OCI-LY7 (cell line): ENCODE measurements around the gene EFCAB7. TPM values are rescaled to one million over a fixed set of nuclear protein-coding genes. Genes with fewer than 3 reads are reported as not detected.

Source experiments
- BruUV-seq: library from RNA; stranded (reverse); fragments of 400-500 nt; replicated peaks from 2 replicates; lab custom pipeline; 2021; lab: Mats Ljungman, UMichigan
- CTCF ChIA-PET: fragments of 300-600 bp; sonication (Branson Sonifier 250); formaldehyde crosslinking; loops from one replicate; lab custom pipeline; 2022; ENCODE audit warnings: antibody characterized with exemption; ENCODE audit not compliant: unreplicated experiment; lab: Charles Lee
- POLR2A ChIA-PET: fragments of 300-600 bp; sonication (Branson Sonifier 250); formaldehyde crosslinking; loops from one replicate; lab custom pipeline; 2022; ENCODE audit warnings: antibody characterized with exemption; lab: Charles Lee
- DNase-seq: peaks from one replicate; pipeline ENCODE4 v3.0.0-alpha.2; 2015; ENCODE audit warnings: low spot score
- H2AFZ ChIP-seq: fragments of 200-600 bp; sonication (generic), shearing (Covaris generic); 2 replicates; pipeline ENCODE4 v1.6.1; 2014; ENCODE audit warnings: mild to moderate bottlenecking, antibody characterized with exemption, low read length, moderate library complexity
- H3K27ac ChIP-seq: fragments of 200-600 bp; sonication (generic); 2 replicates; pipeline ENCODE4 v1.5.1; 2014; ENCODE audit warnings: mixed run types, low read depth, mild to moderate bottlenecking, moderate library complexity, low read length, inconsistent platforms; ENCODE audit not compliant: poor library complexity, severe bottlenecking
- H3K36me3 ChIP-seq: fragments of 200-600 bp; sonication (generic); 2 replicates; pipeline ENCODE4 v1.6.1; 2014; ENCODE audit warnings: mild to moderate bottlenecking, antibody characterized with exemption, low read length, moderate library complexity, mixed read lengths; ENCODE audit not compliant: insufficient read depth
- H3K4me1 ChIP-seq: fragments of 200-600 bp; sonication (generic); 2 replicates; pipeline ENCODE4 v1.5.1; 2014; ENCODE audit warnings: mild to moderate bottlenecking, low read length; ENCODE audit not compliant: insufficient read depth, poor library complexity, severe bottlenecking
- H3K4me2 ChIP-seq: fragments of 200-600 bp; sonication (generic); 2 replicates; pipeline ENCODE4 v1.6.1; 2014; ENCODE audit warnings: mild to moderate bottlenecking, low read length
- H3K4me3 ChIP-seq: fragments of 200-600 bp; sonication (generic); 2 replicates; pipeline ENCODE4 v1.5.1; 2014; ENCODE audit warnings: mild to moderate bottlenecking, low read depth, low read length; ENCODE audit not compliant: poor library complexity, severe bottlenecking
- H3K79me2 ChIP-seq: fragments of 200-600 bp; sonication (generic); 2 replicates; pipeline ENCODE4 v1.6.1; 2016; ENCODE audit warnings: low read depth, mild to moderate bottlenecking, low read length, moderate library complexity, mixed read lengths; ENCODE audit not compliant: insufficient read depth
- H3K9me2 ChIP-seq: fragments of 200-600 bp; sonication (generic); 2 replicates; pipeline ENCODE4 v1.6.1; 2016; ENCODE audit warnings: mild to moderate bottlenecking, low read length, mixed read lengths; ENCODE audit not compliant: insufficient read depth
- H3K9me3 ChIP-seq: fragments of 200-600 bp; sonication (generic); 2 replicates; pipeline ENCODE4 v1.6.1; 2014; ENCODE audit warnings: mild to moderate bottlenecking, mixed run types, low read length, mixed read lengths
- H4K20me1 ChIP-seq: fragments of 200-600 bp; sonication (generic); 2 replicates; pipeline ENCODE4 v1.6.1; 2014; ENCODE audit warnings: mild to moderate bottlenecking, antibody characterized with exemption, low read length, moderate library complexity, mixed read lengths; ENCODE audit not compliant: insufficient read depth
- EZH2phosphoT487 ChIP-seq: fragments of 200-600 bp; sonication (generic); IDR thresholded peaks from 2 replicates; pipeline ENCODE4 v1.6.1; 2018; ENCODE audit warnings: low read depth, borderline replicate concordance, mild to moderate bottlenecking, mixed run types, antibody characterized with exemption, low read length, moderate library complexity, mixed read lengths
- intact Hi-C: fragments of 100-400 bp; cut with micrococcal nuclease; formaldehyde crosslinking; loops from one replicate; pipeline ENCODE4 v1.10.0; 2022; ENCODE audit not compliant: unreplicated experiment
- total RNA-seq, 2 experiments: library from RNA; depleted of rRNA in 1 of 2; stranded (reverse); fragments of >200 nt in 1 of 2; shearing (Covaris generic) in 1 of 2; gene quantifications; 2 replicates each; pipeline ENCODE4 v1.2.3, GENCODE V29; 2014 to 2022
- TF ChIP-seq, protein P1 (sequence below): fragments of 200-600 bp; sonication (generic); conservative IDR thresholded peaks from 2 replicates; pipeline ENCODE4 v1.5.1; 2014; ENCODE audit warnings: mild to moderate bottlenecking, antibody characterized with exemption, low read length, moderate library complexity, mixed read lengths

Gene EFCAB7
- total RNA-seq, 2 experiments from 2014 or later: 10.5 to 11.8 TPM

DNA sequence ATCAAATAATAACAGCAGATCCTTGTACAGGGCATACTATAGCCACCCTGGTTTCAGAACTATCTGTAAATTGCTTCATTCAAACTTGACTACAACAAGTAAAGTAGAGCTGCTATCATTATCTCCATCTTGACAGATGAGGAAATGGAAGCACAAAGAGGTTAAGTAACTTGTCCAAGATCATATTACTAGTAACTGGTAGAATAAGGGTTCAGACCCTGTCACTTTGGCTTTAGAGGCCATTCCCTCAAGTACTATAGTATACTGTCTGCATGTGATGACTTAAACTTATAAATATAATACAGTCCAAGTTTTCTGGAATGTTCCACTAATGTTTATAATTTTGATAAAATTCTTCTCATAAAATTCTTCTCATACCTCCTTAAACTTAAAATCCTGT is 94.7 kb downstream of the EFCAB7 start:
- intact Hi-C loops: loop anchor here (5.0 kb wide), 1 partner anchor 299 kb away; no protein-coding TSS in a partner anchor
- no peak overlapping the region for H3K4me3 ChIP-seq
- BruUV-seq: no TSS peak
- H3K27ac ChIP-seq: no peak overlapping the region
- H3K79me2 ChIP-seq: no peaks in the 10 kb centered on the region
- POLR2A ChIA-PET: no interaction called here
- H3K4me2 ChIP-seq: no peak overlapping the region
- H3K4me1 ChIP-seq: peaks cover 4% of the 10 kb centered on the region
- no peaks in the 10 kb centered on the region for H3K9me3 ChIP-seq
- H3K9me2 ChIP-seq: no peaks in the 10 kb centered on the region
- no peaks in the 10 kb centered on the region for H3K36me3 ChIP-seq
- H4K20me1 ChIP-seq: peaks cover 3% of the 10 kb centered on the region
- DNase-seq: no peak
- CTCF ChIA-PET: no interaction called here
- no peak for TF ChIP-seq EZH2phosphoT487
- TF ChIP-seq, protein P1, sequence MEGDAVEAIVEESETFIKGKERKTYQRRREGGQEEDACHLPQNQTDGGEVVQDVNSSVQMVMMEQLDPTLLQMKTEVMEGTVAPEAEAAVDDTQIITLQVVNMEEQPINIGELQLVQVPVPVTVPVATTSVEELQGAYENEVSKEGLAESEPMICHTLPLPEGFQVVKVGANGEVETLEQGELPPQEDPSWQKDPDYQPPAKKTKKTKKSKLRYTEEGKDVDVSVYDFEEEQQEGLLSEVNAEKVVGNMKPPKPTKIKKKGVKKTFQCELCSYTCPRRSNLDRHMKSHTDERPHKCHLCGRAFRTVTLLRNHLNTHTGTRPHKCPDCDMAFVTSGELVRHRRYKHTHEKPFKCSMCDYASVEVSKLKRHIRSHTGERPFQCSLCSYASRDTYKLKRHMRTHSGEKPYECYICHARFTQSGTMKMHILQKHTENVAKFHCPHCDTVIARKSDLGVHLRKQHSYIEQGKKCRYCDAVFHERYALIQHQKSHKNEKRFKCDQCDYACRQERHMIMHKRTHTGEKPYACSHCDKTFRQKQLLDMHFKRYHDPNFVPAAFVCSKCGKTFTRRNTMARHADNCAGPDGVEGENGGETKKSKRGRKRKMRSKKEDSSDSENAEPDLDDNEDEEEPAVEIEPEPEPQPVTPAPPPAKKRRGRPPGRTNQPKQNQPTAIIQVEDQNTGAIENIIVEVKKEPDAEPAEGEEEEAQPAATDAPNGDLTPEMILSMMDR: no peak
- H2AFZ ChIP-seq: no peak overlapping the region

DNA sequence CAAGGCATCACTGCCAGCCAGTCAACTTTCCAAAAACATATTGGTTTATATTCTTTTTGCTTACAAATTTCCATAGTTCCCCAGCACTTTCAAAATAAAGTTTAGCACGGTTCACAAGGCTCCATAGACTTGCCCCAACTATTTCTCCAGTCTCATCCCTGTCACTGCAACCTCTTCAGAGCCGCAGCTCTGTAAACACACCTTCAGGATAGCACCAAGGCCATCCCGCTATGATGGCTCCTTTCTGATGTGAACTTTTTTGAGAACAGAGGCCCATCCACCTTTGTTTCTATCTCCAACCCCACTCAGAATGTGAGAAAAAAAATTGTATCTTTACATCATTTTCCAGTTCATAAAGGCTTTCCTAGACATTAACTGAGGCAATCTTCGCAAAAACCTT is 96.2 kb downstream of the EFCAB7 start:
- H2AFZ ChIP-seq: no peak overlapping the region
- CTCF ChIA-PET: no interaction called here
- POLR2A ChIA-PET: interaction anchor here (1.1 kb wide), 1 partner anchor 518 kb away, joined by 3 read pairs; no protein-coding TSS in a partner anchor
- no peaks in the 10 kb centered on the region for H3K79me2 ChIP-seq
- DNase-seq: no peak
- H3K4me3 ChIP-seq: no peak overlapping the region
- intact Hi-C loops: loop anchor here (5.0 kb wide), 1 partner anchor 298 kb away; no protein-coding TSS in a partner anchor
- no peaks in the 10 kb centered on the region for H3K36me3 ChIP-seq
- TF ChIP-seq EZH2phosphoT487: no peak
- TF ChIP-seq, protein P1: no peak
- no peaks in the 10 kb centered on the region for H3K9me3 ChIP-seq
- H3K4me2 ChIP-seq: no peak overlapping the region
- no peaks in the 10 kb centered on the region for H3K9me2 ChIP-seq
- no peak overlapping the region for H3K27ac ChIP-seq
- H3K4me1 ChIP-seq: no peaks in the 10 kb centered on the region
- peaks cover 3% of the 10 kb centered on the region for H4K20me1 ChIP-seq
- no TSS peak for BruUV-seq

DNA sequence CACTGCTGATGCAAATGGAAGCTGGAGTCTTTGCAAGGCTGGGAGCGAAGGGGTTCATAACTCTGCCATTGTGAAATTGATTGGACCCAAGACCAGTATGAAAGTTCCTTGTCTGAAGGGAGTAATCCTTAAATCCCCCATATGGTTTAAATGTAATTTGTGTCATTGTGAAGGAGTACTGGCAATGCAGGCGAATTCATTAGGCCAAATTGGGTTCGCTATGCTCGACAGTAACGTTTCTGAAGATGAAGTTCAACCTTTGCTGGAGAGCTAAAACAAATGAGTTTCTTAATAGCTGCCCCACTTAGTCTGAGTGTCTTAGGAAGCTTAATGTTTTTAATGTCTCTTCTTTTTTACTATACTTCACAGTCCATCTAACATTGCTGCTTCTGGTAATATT is 97.3 kb downstream of the EFCAB7 start:
- Histone ChIP-seq H3K27ac (no peak overlapping the region), H3K4me2 (no peak overlapping the region), H3K79me2 (no peaks in the 10 kb centered on the region), H3K9me3 (no peaks in the 10 kb centered on the region), H4K20me1 (peaks cover 3% of the 10 kb centered on the region), H3K36me3 (no peaks in the 10 kb centered on the region), H3K4me1 (no peaks in the 10 kb centered on the region), H3K9me2 (no peaks in the 10 kb centered on the region), H2AFZ (no peak overlapping the region), H3K4me3 (no peak overlapping the region)
- CTCF ChIA-PET: interaction anchor here (0.5 kb wide), 1 partner anchor 1206 kb away, joined by 17 read pairs; no protein-coding TSS in a partner anchor
- BruUV-seq: no TSS peak
- POLR2A ChIA-PET: interaction anchor here (0.6 kb wide), 1 partner anchor 617 kb away, joined by 3 read pairs; no protein-coding TSS in a partner anchor
- TF ChIP-seq, protein P1: no peak
- TF ChIP-seq EZH2phosphoT487: no peak
- no peak for DNase-seq
- intact Hi-C loops: no loop called here
